HUES48 (cell line): Measurements from ENCODE around the gene PTPRG.

ENCODE experiments used
- H3K27ac ChIP-seq: one replicate; pipeline ENCODE4 v1.7.0; 2013; ENCODE audit warnings: low read depth, low read length, inconsistent platforms
- H3K27me3 ChIP-seq: 2 replicates; pipeline ENCODE4 v1.6.1; 2013; ENCODE audit warnings: mild to moderate bottlenecking, low read length; ENCODE audit not compliant: control insufficient read depth, insufficient read depth
- H3K36me3 ChIP-seq: 2 replicates; pipeline ENCODE4 v1.6.1; 2013; ENCODE audit warnings: low read length; ENCODE audit not compliant: control insufficient read depth, insufficient read depth
- H3K4me1 ChIP-seq: 2 replicates; pipeline ENCODE4 v1.6.1; 2013; ENCODE audit warnings: mild to moderate bottlenecking, low read length; ENCODE audit not compliant: control insufficient read depth, insufficient read depth
- H3K4me3 ChIP-seq: 2 replicates; pipeline ENCODE4 v1.5.1; 2013; ENCODE audit warnings: mild to moderate bottlenecking, low read depth, low read length
- H3K9ac ChIP-seq: 2 replicates; pipeline ENCODE4 v1.6.1; 2013; ENCODE audit warnings: mild to moderate bottlenecking, low read depth, low read length, moderate library complexity
- H3K9me3 ChIP-seq: 2 replicates; pipeline ENCODE4 v1.6.1; 2013; ENCODE audit warnings: low read length; ENCODE audit not compliant: control insufficient read depth, insufficient read depth

PTPRG gene

GRCh38 chr3:62128681-62129080, 567.3 kb downstream of the PTPRG start:
- Histone ChIP-seq H3K36me3 (0 out of 2 replicates have a peak, but pooled peaks cover 5% of the 10 kb centered on the region), H3K9me3 (no peaks in the 10 kb centered on the region), H3K4me3 (no peak overlapping the region), H3K27me3 (no peaks in the 10 kb centered on the region), H3K9ac (no peak overlapping the region), H3K27ac (no peak overlapping the region), H3K4me1 (no peaks in the 10 kb centered on the region)

DNA sequence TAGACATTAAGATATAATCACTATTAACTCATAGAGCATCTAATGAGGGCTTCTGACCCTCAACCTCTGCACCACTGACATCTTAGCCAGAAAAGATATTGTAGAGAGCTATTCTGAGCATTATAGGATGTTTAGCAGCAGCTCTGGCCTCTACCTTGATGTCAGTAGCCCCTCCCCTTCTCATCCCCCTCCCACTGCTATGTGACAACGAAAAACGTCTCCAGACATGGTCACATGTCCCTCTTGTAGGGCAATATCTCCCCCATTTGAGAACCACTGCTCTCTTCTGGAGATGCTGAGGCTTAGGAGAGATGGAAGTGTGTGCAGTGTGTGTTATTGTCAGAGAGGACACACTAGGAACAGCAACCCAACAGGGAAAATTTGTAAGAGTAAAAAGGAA, 569.7 kb downstream of the PTPRG start:
- no peak overlapping the region for H3K27ac ChIP-seq
- 0 out of 2 replicates have a peak, but pooled peaks cover 5% of the 10 kb centered on the region for H3K36me3 ChIP-seq
- no peak overlapping the region for H3K9ac ChIP-seq
- no peaks in the 10 kb centered on the region for H3K4me1 ChIP-seq
- no peak overlapping the region for H3K4me3 ChIP-seq
- H3K27me3 ChIP-seq = no peaks in the 10 kb centered on the region
- H3K9me3 ChIP-seq = no peaks in the 10 kb centered on the region

DNA sequence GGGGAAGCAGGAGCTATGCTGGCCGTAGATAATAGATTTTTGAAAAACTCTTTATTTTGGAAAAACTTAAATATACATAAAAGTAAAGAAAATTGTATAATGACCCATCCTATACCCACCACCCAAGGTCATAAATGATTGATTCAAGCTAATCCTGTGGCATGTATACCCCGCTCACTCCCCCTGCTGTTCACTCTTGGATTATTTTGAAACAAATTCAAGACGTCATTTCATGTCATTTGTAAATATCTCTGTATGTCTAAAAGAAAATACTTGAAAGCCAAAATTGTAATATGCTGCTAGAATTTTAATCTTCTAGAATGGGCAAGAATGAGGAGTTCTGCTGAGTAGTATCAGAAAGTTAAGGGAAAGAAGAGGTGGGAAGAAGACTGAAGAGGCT, 570.2 kb downstream of the PTPRG start:
- Histone ChIP-seq H3K9ac (no peak overlapping the region), H3K9me3 (no peaks in the 10 kb centered on the region), H3K27me3 (no peaks in the 10 kb centered on the region), H3K36me3 (0 out of 2 replicates have a peak, but pooled peaks cover 5% of the 10 kb centered on the region), H3K4me3 (no peak overlapping the region), H3K4me1 (no peaks in the 10 kb centered on the region), H3K27ac (no peak overlapping the region)

DNA sequence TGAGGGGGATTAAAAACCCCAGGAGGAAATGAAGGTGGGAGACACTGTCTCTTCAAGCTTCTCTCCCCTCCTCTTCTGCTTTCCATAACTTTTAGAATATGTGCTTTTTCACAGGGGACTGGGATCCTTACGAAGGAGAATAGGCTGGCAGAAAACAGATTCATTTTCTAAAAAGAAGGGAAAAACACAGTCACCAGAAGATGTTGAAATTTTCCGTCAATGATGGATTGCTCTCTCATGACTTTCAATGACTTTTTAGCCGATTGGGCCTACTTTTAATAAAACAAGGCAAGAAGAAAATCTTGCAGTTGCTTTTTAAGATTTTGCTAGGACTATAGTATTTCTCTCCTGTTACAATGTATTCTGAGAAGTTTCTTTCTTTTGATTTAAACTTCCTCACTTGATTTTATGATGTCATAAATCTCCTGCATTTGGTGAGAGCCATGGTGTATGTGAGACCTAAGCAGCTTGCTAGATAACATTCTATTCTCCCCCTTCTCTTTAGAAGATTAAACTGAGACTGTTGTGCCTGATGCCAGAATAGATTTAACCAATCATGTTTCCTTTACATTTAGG, 570.7 kb downstream of the PTPRG start:
- H3K27me3 ChIP-seq = no peaks in the 10 kb centered on the region
- no peak overlapping the region for H3K9ac ChIP-seq
- H3K27ac ChIP-seq = no peak overlapping the region
- no peaks in the 10 kb centered on the region for H3K9me3 ChIP-seq
- no peaks in the 10 kb centered on the region for H3K4me1 ChIP-seq
- H3K4me3 ChIP-seq = no peak overlapping the region
- H3K36me3 ChIP-seq = 0 out of 2 replicates have a peak, but pooled peaks cover 5% of the 10 kb centered on the region

DNA sequence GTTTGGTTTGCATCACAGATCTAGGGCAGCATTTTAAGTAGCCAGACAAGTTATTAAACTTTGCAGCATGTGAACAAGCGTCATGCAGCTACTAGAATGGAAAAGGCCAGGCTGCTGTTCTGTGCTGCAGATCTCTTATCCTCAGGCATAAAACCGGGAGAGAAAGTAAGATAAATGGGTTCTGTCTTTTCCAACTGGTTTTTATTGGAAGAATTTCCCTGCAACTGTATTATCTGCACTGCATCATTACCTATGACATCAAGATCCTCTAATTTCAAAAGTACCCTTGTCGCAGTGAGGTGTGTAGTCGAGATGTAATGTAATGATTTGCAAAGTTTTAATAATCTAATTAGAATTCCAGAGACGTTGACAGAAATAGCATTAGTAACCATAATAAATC, 571.6 kb downstream of the PTPRG start:
- Histone ChIP-seq H3K36me3 (0 out of 2 replicates have a peak, but pooled peaks cover 5% of the 10 kb centered on the region), H3K9me3 (no peaks in the 10 kb centered on the region), H3K27ac (no peak overlapping the region)

DNA sequence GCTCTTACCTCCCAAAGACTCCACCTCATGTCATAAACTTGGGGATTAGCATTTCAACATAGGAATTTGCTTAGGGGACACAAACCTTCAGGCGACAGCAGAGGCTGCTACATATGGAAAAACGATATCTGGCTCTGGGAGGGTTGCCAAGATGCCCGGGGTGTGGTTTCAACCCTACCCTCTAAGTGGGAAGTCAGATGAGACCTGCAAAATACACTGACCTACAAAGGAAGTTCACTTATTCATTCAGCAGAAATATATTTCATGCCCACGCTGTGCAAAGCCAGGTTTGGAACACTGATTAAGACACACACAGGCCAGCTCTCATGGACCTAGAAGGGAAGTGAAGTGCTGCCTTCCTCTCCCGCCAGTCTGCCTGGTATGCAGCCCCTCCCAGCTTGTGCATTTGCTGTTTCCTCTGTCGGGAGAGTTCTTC, 572.7 kb downstream of the PTPRG start:
- H3K4me1 ChIP-seq = no peaks in the 10 kb centered on the region
- H3K27ac ChIP-seq = no peak overlapping the region
- no peak overlapping the region for H3K4me3 ChIP-seq
- no peaks in the 10 kb centered on the region for H3K27me3 ChIP-seq
- no peak overlapping the region for H3K9ac ChIP-seq
- 0 out of 2 replicates have a peak, but pooled peaks cover 5% of the 10 kb centered on the region for H3K36me3 ChIP-seq
- no peaks in the 10 kb centered on the region for H3K9me3 ChIP-seq

More for the DNA sequence above, 571.6 kb downstream of the PTPRG start:
- H3K4me3 ChIP-seq = no peak overlapping the region
- H3K9ac ChIP-seq = no peak overlapping the region
- H3K4me1 ChIP-seq = no peaks in the 10 kb centered on the region
- H3K27me3 ChIP-seq = no peaks in the 10 kb centered on the region

- Histone ChIP-seq H3K9ac (no peak overlapping the region), H3K27me3 (no peaks in the 10 kb centered on the region), H3K9me3 (no peaks in the 10 kb centered on the region), H3K4me1 (no peaks in the 10 kb centered on the region), H3K4me3 (no peak overlapping the region), H3K36me3 (peaks cover 5% of the 10 kb centered on the region; the same call in 1 of the 2 replicates), H3K27ac (no peak overlapping the region)
Measured at GRCh38 chr3:62135741-62136140, 574.4 kb downstream of the PTPRG start.

- Histone ChIP-seq H3K27me3 (no peaks in the 10 kb centered on the region), H3K4me1 (peaks cover 8% of the 10 kb centered on the region; the same call in 1 of the 2 replicates), H3K9ac (no peak overlapping the region)
Measured at GRCh38 chr3:62139957-62140356, 578.6 kb downstream of the PTPRG start.

DNA sequence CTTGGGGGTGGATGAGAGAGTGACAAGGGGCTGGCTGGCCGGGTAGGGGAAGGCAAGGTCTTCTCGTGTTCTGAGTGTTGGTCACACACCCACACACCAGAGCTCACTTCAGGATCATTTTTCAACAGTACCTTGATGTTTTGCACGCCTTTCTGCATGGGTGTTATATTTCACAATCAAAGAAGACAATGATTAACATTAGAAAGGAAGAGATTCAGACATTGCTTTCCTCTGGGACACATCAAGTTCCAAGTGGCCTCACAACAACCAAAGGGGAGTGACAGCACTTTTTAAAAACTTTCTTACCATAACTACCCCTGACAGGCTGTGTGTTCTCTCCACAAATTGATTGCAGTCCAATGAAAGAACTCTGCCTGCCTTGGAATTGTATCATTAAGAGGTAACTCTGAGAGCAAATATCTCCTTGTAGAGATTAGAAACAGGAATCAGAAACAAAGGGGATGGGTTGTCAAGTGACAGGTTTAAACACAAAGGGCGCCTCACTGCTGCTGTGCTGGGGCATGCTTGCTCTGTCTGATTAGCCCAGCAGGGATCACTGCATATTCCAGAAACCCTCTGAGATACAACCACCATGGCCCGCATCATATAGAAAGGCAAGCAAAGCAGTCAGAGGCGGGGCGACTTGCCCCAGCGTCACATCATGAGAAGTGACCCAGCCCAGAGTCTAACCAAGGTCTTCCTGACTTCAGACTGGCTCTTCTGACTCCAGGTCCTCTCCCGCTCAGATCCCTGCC, 581.1 kb downstream of the PTPRG start:
- H3K4me1 ChIP-seq = peaks cover 8% of the 10 kb centered on the region; the same call in 1 of the 2 replicates
- H3K9ac ChIP-seq = no peak overlapping the region
- no peak overlapping the region for H3K4me3 ChIP-seq
- H3K36me3 ChIP-seq = peaks cover 4% of the 10 kb centered on the region
- no peaks in the 10 kb centered on the region for H3K27me3 ChIP-seq
- no peak overlapping the region for H3K27ac ChIP-seq
- H3K9me3 ChIP-seq = no peaks in the 10 kb centered on the region

More at GRCh38 chr3:62139957-62140356, 578.6 kb downstream of the PTPRG start:
- no peaks in the 10 kb centered on the region; the same call in 1 of the 2 replicates for H3K36me3 ChIP-seq
- no peak overlapping the region for H3K4me3 ChIP-seq
- no peak overlapping the region for H3K27ac ChIP-seq
- H3K9me3 ChIP-seq = no peaks in the 10 kb centered on the region

DNA sequence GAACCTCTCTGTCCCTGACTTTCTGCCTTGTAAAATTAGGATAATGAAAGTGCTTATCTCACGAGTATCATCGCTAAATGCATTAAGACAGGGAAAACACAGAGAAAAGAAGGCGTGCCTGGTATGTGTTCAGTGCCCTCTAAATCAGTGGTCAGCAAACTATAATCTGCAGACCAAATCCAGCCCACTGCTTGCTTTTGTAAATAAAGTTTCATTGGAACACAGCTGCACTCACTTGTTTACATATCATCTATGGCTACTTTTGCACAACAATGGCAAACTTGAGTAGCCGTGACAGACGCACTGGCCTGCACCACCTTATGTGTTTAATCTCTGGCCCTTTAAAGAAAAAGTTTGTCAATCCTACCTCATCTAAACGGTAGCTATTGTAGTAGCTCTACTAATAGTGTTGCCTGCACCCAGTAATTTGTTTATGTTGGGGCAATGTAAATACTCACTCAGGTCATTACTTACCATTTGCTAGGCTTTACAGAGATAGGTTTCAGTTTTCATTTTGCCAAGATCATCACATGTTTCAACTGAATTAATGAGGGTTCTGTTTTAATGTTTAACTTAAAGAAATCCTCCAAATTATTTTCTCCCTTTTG, 582.6 kb downstream of the PTPRG start:
- Histone ChIP-seq H3K9ac (no peak overlapping the region), H3K4me1 (peaks cover 8% of the 10 kb centered on the region; the same call in 1 of the 2 replicates), H3K4me3 (no peak overlapping the region), H3K9me3 (no peaks in the 10 kb centered on the region), H3K36me3 (peaks cover 4% of the 10 kb centered on the region), H3K27ac (no peak overlapping the region), H3K27me3 (no peaks in the 10 kb centered on the region)

- no peak overlapping the region for H3K27ac ChIP-seq
- peaks cover 8% of the 10 kb centered on the region; the same call in 1 of the 2 replicates for H3K4me1 ChIP-seq
- H3K4me3 ChIP-seq = no peak overlapping the region
Measured at GRCh38 chr3:62144482-62144881, 583.1 kb downstream of the PTPRG start.

More at GRCh38 chr3:62144482-62144881, 583.1 kb downstream of the PTPRG start:
- Histone ChIP-seq H3K9me3 (no peaks in the 10 kb centered on the region), H3K36me3 (peaks cover 4% of the 10 kb centered on the region), H3K9ac (no peak overlapping the region), H3K27me3 (no peaks in the 10 kb centered on the region)
